Stimulated activated CD8-positive, alpha-beta memory T cell treated with anti-CD3 and anti-CD28 coated beads, Interleukin-2, amount 100 ng/mL, for 48 hours (primary cell): ENCODE data around the gene PLXNC1.

ENCODE experiments used
- DNase-seq, 2 donors: peaks; one replicate each; pipeline ENCODE4 v3.0.0-alpha.2; 2020; ENCODE audit warnings: low read depth in 2 of 2

PLXNC1 gene

DNA sequence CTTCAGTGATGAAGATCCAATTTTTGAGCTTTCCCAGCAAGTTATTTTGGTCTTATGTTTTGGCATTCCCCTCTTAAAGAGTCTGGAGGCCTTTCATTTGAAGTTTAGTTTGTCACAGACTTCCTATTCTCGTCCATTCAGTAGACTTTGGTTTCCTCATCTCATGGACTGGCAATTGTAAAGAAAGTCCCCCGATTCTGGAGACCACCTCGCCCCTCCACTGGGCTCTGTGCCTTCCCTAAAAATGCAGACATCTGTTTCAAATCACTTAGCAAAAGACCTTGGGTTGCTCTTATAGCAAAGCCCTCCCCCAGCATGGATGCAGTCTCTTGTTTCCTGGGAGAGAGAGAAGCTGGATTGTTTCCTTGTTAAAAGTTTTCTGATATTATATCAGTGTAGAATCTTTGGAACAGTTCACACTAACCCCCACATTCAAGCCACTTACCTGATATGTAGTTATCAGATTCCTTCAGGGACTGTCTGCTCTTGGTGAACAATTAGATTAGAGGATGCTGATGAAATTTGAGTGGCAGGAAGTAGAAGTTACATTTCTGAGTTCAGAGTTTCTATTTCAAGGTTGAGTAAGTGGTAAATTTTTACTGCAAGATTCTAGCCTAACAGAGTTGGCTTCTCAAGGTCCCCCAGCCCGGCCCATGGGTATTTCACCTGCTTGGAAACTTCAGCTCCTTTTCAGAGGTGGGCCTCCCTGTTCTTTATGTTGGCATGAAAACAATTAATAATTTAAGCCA lies 56.3 kb downstream of the PLXNC1 start:
- no peak for DNase-seq

GRCh38 chr12:94205822-94206221 lies 57.4 kb downstream of the PLXNC1 start:
- DNase-seq, result no peak

- DNase-seq, result no peak
Measured at GRCh38 chr12:94206886-94207285, 58.5 kb downstream of the PLXNC1 start.

DNA sequence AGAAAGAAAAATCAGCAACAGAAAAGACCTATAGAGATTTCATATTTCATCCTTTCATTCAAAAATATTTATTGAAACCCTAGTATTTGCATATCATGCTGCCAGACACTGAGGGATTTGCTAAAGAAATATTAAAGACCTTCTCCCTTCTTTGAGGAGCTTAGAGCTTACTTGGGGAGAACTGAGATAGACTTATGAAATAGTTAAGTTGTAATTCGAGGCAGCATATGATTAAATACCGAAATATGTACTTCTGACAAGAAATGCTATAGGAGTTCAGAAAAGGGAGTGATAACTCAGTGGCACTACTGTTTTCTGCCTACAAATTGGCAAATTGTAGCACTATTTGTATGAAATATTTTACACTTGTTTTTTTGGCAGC lies 59.1 kb downstream of the PLXNC1 start:
- no peak for DNase-seq

DNA sequence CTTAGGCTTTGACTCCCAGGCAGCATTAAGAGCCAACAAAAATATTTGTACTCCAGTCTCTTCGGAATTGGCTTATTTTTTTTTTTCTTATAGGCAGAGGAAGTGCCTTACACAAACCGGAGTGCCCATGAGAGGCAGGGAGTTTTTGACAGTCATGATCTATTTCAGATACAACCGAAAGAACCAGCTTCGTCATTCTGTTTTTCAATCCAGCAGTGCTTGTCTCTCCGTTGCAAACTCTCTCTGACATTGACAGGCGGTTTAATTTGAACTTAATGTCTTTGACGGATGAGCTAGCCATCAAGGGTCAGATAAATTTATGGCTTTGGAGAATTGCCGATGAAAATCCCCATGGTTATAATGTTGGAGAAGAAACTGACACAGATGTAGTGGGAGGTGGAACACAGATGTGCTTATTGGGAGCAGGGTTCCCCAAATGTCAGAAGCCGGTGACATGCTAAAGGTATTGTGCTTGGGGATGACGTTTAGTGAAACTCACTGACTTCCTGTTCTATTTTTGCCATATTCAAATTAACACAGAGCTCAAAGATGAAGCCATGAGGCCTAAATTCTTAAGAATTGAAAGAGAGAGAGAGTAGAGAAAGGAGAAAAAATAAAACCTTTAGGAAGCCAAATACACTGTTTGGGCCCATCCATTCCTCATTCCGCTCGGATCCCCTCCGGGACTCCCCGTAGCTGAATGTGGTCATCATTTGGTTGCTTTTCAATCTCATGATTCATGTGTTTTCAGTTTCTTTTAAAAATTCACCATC lies 59.7 kb downstream of the PLXNC1 start:
- DNase-seq, result peak in 1 of 2 donors; percentile 18

DNA sequence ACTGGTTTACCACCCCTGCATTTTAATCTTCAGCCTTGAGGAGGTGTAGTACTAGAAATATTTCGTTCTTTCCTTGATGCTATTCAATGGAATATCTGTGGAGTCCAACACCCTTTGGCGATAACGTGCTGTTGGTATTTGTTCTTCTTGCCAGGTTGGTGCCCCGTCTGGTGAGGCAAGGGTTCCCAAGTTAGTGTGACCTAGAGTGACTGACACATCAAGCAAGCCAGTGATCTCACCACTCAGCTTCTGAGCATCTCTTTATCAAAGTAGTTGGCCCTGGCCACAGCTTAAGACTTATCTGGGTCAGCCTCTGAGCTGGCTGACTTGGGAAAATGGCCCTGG lies 60.2 kb downstream of the PLXNC1 start:
- no peak for DNase-seq

- DNase-seq, result no peak
Measured at GRCh38 chr12:94209240-94209639, 60.9 kb downstream of the PLXNC1 start.

GRCh38 chr12:94211021-94211420 lies 62.6 kb downstream of the PLXNC1 start:
- no peak for DNase-seq

- no peak for DNase-seq
Measured at GRCh38 chr12:94218233-94218632, 69.9 kb downstream of the PLXNC1 start.

DNA sequence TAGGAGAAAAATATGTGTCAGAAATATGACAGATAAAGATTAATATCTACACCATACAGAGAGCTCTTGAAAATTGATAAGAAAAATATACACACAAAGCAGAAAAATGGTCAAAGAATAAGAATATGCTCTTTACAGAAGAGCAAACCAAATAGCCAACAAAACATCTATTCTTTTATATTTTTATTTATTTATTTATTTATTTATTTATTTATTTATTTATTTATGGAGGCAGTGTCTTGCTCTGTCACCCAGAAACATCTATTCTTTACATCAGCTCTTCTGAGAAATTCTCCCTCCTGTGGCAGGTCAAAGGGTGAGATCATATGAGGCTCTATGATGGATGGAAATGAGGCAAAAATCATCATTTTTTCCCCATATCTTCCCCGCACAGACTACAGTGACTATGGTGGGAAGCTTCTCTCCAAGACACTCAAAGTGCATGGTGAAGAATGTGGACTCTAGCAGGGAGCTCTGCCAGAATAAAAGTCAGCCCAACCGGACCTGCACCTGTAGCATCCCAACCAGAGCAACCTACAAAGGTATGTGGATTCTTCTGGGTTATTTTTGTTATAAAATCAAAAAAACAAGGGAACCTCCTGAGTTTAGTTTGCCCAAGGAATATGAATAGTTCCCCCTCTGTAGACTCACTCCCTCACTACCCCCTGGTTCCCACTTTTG lies 71.4 kb downstream of the PLXNC1 start:
- no peak for DNase-seq

- DNase-seq, result no peak
Measured at GRCh38 chr12:94220804-94221203, 72.4 kb downstream of the PLXNC1 start.

DNA sequence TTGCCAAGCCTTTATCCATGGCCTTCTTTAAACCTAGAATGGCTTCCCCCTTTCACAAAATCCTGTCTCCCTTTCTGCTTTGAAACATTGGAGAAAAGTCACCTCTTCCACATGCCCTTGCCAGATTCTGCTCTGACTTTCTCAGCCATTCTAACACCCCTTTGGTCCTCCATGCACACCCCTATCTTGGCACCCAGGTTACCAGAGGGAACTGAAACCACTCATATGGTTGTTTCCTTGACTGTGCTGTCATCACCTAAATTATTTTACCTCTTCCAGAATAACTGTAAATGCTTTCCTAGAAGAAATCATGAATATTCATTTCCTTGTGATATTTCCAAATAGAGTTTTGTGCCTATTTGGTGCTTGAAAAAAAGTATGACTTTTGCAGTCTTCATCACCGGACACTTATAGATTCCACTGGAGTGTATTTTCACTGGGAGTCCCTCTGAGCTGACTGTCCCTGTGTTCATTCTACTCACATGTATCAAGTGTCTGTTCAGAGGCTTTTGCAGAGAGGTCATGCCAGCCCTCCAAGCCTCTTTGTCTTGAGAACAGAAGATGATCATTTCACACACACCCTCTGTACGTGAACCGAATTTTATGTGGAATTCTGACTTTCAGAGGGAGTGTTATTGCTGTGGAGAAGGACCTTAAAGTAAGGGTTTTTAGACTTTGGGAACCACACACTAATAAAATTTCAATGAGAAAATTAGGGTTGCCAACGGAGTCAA lies 74.1 kb downstream of the PLXNC1 start:
- no peak for DNase-seq

DNA sequence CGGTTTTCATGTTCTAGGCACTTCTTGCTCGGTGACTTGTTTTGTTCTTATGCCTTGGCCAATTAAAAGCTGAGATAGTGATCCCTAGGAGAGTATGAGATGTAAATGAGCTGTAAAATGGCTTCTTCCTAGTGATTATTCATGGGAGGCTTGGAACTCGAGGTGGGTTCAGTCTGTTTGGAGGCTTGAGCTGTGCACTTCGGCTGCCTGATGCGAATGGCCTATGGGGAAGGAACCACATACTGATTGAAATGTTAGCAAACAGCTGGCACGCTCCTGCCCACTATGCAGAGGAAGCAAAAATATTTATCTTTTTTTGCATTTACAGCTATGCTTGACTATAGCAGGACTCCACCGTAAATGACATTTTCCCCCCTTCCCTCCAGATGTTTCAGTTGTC lies 75.5 kb downstream of the PLXNC1 start:
- DNase-seq, result no peak

DNA sequence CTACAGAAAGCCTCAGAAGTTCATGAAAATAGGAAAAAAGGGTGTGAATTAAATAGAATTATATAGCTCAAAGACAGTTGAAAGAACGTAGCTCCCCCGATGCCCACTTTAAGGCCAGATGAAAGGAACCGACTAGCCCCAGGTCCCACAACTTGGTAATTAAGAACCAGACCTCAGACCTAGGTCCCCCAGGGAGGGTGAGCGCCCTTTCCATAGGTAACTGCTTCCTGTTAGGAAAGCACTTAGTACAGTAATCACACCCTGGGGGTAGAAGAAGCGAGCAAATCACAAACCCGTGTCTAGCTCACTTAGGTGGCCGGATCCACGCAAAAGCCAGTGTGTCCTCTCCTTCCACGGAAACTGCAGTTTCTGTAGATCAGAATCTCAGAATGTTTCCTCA lies 77.1 kb downstream of the PLXNC1 start:
- DNase-seq, result no peak

- DNase-seq, result no peak
Measured at GRCh38 chr12:94225947-94226630, 77.7 kb downstream of the PLXNC1 start.

- no peak for DNase-seq
Measured at GRCh38 chr12:94227066-94227465, 78.7 kb downstream of the PLXNC1 start.

DNA sequence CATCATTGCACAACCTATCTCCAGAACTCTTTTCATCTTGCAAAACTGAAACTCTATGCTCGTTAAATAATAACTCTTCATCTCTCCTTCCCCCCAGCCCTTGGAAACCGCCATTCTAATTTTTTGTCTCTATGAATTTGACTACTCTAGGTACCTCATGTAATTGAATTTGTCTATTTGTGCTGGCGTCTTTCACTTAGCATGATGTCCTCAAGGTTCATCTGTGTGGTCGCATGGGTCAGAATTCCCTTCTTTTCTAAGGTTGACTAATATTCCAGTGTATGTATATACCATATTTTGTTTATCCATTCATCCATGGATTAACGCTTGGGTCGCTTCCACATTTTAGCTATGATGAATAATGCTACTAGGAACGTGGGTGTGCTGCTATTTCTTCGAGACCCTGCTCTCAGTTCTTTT lies 80.1 kb downstream of the PLXNC1 start:
- no peak for DNase-seq

- DNase-seq, result no peak
Measured at GRCh38 chr12:94229902-94230301, 81.5 kb downstream of the PLXNC1 start.

DNA sequence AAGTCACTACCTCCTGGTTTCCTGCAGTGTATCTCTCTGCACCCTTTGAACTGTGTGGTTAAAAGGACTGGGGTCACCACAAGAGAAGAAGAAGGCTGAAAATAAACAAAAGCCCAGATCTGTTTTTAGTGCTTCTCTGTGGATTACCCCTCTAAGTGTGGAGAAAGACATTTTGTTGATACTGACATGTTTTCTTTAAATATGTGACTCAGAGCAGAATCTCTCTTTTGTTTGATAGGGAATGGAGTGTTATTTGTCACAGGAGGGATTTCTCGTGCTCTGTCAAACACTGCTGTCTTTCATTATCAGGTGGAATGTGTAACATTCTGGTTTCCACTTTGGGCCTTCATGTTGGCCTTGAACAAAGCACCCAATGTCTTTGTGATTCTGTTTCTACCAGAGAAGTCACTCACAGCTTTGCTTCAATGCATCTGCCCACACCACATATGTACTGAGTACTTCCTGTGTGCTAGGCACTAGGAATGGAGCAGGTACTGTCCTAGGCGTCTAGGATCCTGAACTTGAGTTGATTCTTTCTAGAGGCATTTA lies 82.1 kb downstream of the PLXNC1 start:
- no peak for DNase-seq

DNA sequence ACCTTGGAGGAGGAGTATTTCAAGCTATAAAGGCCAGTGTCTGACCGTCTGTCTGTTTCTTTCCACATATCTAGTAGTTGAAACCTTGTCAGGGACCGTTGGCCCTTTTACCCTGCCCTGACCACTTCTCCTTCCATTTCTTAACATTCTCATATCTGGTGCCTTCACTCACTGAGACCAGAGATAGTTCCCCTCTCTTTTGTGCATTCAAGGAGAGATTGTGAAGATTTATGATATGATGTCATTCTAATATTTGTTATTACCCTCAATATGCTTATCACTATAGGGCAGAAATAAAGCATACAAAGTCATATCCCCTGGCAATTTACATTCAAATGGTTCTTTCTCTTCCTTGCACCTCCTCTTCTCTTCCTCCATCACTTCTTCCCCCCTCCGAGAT lies 83.3 kb downstream of the PLXNC1 start:
- DNase-seq, result no peak

GRCh38 chr12:94235848-94236247 lies 87.5 kb downstream of the PLXNC1 start:
- no peak for DNase-seq
